Ovary (tissue), 9 donors: ENCODE results near the gene TMEM117. TPM values are rescaled to one million over a fixed set of nuclear protein-coding genes. Genes with fewer than 3 reads are reported as not detected.

Experiments used
- DNase-seq, 5 donors: peaks; one replicate each; pipeline ENCODE4 v3.0.0-alpha.2; 2019 to 2020
- H3K27ac ChIP-seq, 2 donors: fragments of 200-600 bp; one replicate each; pipeline versions ENCODE4 v1.5.1 to v1.8.0; 2019 to 2022
- H3K27me3 ChIP-seq: fragments of 200-600 bp; one replicate; pipeline ENCODE4 v1.8.0; 2022
- H3K36me3 ChIP-seq: fragments of 200-600 bp; sonication (generic); one replicate; pipeline ENCODE4 v1.5.1; 2019
- H3K4me1 ChIP-seq: one replicate; pipeline ENCODE4 v1.8.1; 2013; ENCODE audit warnings: mild to moderate bottlenecking, moderate library complexity; ENCODE audit not compliant: insufficient read depth
- H3K4me3 ChIP-seq: fragments of 200-600 bp; sonication (generic); one replicate; pipeline ENCODE4 v1.5.1; 2017
- H3K9me3 ChIP-seq, 2 donors: fragments of 200-600 bp in 1 of 2; sonication (generic) in 1 of 2; one replicate each; pipeline versions ENCODE4 v1.5.1 to v1.8.1; 2013 to 2019; ENCODE audit warnings: mild to moderate bottlenecking in 1 of 2, moderate library complexity in 1 of 2
- EP300 ChIP-seq: sonication (generic); formaldehyde crosslinking; IDR thresholded peaks from one replicate; pipeline ENCODE4 v1.6.1; 2017; ENCODE audit warnings: antibody characterized with exemption
- POLR2A ChIP-seq: fragments of 450-650 bp; IDR thresholded peaks from one replicate; pipeline ENCODE4 v1.6.1; 2017; ENCODE audit warnings: antibody characterized with exemption, mild to moderate bottlenecking, moderate library complexity
- WGBS, 3 donors: extraction: QIAGEN DNeasy Blood & Tissue Kit in 1 of 3; methylation state at CpG; one replicate each; pipeline versions ENCODE4 v1.1.5 to v1.1.7; 2013 to 2017; 5-methylcytosine and 5-hydroxymethylcytosine counted together
- intact Hi-C, 4 donors: fragments of 100-400 bp; cut with DNase I; formaldehyde crosslinking; loops; one replicate each; pipeline versions ENCODE4 v1.11.0 to v1.15.1; 2022 to 2023
- polyA plus RNA-seq, 2 donors: library from polyadenylated mRNA; stranded (reverse); fragments of 200-250 nt in 1 of 2; fragments of 350-450 nt in 1 of 2; fragmentation: Illumina TruSeq in 1 of 2; extraction: RNeasy Lipid Tissue Mini Kit (QIAGEN cat#74804) in 1 of 2; gene quantifications; one replicate each; pipeline ENCODE4 v1.2.3, GENCODE V29; 2013 to 2014
- total RNA-seq, 7 donors: library from RNA; depleted of rRNA in 2 of 7; stranded (reverse); fragments of >200 nt in 2 of 7; fragmentation: NEBNext Ultra II Directional in 3 of 7; extraction: Animal tissue kit (Norgen Biotek cat#: 25700) in 3 of 7; gene quantifications; one replicate each; pipeline versions ENCODE4 v1.1.0 to v1.2.4, GENCODE V29; 2016 to 2023
- TF ChIP-seq, protein P1 (sequence below), 3 donors: fragments of 450-650 bp in 2 of 3; fragments of 200-600 bp in 1 of 3; IDR thresholded peaks; one replicate each; pipeline versions ENCODE4 v1.5.1 to v1.8.0; 2016 to 2022; ENCODE audit warnings: antibody characterized with exemption in 3 of 3, mild to moderate bottlenecking in 1 of 3
- donor health status: DM: no; HTN: no; CAD: no; lungs with moderate emphysema.
- donor health status: DM: no; HTN: no; CAD: no.
- donor health status: Bipolar disorder and iron deficiency.
- donor health status: DM: yes; HTN: yes; CAD: no.
- donor health status: DM: no; HTN: no; CAD: no.
- donor health status: DM: yes; HTN: yes; CAD: no.

The TMEM117 gene
- total and polyA plus RNA-seq, 9 donors = 3.5 to 19.3 (median 6.3) TPM

DNA sequence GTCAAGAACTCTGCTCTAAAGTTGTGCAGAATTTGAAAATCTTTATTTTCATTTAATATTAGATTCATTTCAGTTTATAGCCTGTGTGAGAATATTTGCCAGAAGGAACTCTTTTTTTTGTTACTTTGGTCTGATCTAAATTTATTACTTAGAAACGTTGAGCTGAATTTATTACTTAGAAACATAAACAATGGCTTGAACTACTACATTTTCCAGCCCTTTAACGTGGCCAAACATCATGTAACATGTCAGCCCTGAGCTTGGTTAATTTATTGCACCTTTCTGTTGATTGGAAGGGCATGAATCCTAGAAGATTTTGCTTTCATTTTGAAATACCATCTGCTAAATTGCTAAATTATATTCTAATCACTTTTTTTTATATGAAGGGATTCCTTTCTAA is 241.4 kb downstream of the TMEM117 start:
- Histone ChIP-seq H3K4me3 (no peak overlapping the region), H3K36me3 (no peaks in the 10 kb centered on the region), H3K4me1 (peaks cover 2% of the 10 kb centered on the region), H3K27me3 (no peaks in the 10 kb centered on the region), H3K27ac (no peak overlapping the region), H3K9me3 (no peaks in the 10 kb centered on the region)
- DNase-seq = no peak
- TF ChIP-seq POLR2A (no peak), EP300 (no peak)
- TF ChIP-seq, protein P1, sequence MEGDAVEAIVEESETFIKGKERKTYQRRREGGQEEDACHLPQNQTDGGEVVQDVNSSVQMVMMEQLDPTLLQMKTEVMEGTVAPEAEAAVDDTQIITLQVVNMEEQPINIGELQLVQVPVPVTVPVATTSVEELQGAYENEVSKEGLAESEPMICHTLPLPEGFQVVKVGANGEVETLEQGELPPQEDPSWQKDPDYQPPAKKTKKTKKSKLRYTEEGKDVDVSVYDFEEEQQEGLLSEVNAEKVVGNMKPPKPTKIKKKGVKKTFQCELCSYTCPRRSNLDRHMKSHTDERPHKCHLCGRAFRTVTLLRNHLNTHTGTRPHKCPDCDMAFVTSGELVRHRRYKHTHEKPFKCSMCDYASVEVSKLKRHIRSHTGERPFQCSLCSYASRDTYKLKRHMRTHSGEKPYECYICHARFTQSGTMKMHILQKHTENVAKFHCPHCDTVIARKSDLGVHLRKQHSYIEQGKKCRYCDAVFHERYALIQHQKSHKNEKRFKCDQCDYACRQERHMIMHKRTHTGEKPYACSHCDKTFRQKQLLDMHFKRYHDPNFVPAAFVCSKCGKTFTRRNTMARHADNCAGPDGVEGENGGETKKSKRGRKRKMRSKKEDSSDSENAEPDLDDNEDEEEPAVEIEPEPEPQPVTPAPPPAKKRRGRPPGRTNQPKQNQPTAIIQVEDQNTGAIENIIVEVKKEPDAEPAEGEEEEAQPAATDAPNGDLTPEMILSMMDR (IDR thresholded peaks at IDR 0.05) = no peak
- intact Hi-C loops = no loop called here
- 0 to 2% (median 1%) methylated on average over 2 of the region's 2 CpGs for WGBS, 3 donors

DNA sequence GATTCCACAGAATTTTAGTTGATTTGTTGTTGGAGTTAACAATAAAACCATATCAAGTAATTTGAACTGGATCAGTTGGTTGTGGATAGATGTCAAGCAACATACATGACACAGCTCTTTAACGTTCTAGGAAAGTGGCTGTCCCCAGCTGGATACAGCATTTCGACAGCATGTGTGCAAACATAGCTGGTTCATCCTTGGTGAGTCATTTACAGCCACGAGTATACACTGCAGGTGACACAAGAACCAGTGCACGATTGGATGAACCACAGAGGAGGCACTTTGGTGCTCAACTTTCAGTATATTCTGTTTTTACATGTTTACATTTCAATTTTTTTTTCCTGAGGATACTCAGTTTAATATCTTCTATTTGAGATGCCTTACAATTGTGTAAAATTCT is 242.4 kb downstream of the TMEM117 start:
- no peak for DNase-seq
- H3K27ac ChIP-seq = no peak overlapping the region
- no peak overlapping the region for H3K4me3 ChIP-seq
- peaks cover 2% of the 10 kb centered on the region for H3K4me1 ChIP-seq
- 32 to 67% (median 64%) methylated on average over 4 of the region's 4 CpGs for WGBS, 3 donors
- no peaks in the 10 kb centered on the region for H3K9me3 ChIP-seq
- no peak for TF ChIP-seq POLR2A
- TF ChIP-seq, protein P1 (IDR thresholded peaks at IDR 0.05) = no peak
- no peak for TF ChIP-seq EP300
- no peaks in the 10 kb centered on the region for H3K36me3 ChIP-seq
- intact Hi-C loops = no loop called here
- H3K27me3 ChIP-seq = no peaks in the 10 kb centered on the region

DNA sequence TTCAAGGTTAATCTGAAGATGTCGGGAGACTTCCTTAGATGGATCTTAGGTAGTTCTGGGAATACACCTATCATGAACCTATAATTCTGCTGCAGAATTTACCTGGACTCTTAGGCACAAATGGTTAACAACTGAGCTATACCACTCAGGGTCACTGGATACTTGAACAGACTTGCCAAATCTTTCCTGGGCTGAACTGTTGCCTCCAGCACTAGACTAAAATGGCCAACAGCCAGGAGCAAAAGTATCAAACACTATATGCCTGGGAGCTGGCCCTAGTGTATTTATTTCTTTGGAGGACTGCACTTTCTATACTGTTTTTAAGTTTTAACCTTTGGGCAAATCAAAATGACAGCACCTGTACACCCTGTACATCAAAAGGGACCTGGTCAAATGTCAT is 252.8 kb downstream of the TMEM117 start:
- Histone ChIP-seq H3K4me3 (no peak overlapping the region), H3K9me3 (no peaks in the 10 kb centered on the region), H3K27ac (no peak overlapping the region), H3K27me3 (no peaks in the 10 kb centered on the region), H3K4me1 (no peaks in the 10 kb centered on the region), H3K36me3 (no peaks in the 10 kb centered on the region)
- DNase-seq = no peak
- intact Hi-C loops = no loop called here
- WGBS, 3 donors = 85 to 94% (median 91%) methylated on average over 1 of the region's 1 CpG
- no peak for TF ChIP-seq POLR2A
- no peak for TF ChIP-seq EP300
- TF ChIP-seq, protein P1 (IDR thresholded peaks at IDR 0.05) = no peak

DNA sequence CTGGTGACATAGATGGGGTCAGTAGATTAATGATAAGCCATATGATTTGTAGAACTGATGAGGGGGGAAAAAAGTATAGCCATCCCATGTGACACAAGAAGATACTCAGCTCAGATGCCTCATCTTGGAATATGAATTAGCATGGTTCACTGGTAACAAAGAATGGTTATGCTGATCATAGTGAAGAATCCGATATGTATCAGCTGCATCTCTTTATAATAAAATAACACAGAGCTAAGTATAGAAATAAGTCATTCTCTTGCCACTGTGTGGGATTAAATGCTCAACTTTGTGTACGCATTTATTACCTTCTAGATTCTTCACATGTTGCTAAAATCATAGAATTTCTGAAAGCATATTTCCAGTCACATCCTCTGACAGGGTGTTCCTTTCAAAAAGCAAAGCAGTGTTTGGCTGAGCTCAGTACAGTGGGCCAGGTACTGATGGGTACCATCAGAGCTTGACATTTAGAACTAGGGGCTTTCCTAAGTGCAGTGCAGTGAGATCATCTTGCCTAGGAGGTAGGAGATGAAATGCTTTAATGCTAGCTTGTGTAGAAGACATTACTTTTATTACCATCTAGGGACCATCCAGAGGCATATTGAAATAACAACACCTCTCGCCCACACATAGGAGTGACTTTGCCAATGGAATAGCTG is 256.2 kb downstream of the TMEM117 start:
- H3K36me3 ChIP-seq = no peaks in the 10 kb centered on the region
- no peaks in the 10 kb centered on the region for H3K9me3 ChIP-seq
- H3K27me3 ChIP-seq = no peaks in the 10 kb centered on the region
- no peaks in the 10 kb centered on the region for H3K4me1 ChIP-seq
- 91 to 98% (median 95%) methylated on average over 3 of the region's 3 CpGs for WGBS, 3 donors
- DNase-seq = no peak
- no peak overlapping the region for H3K4me3 ChIP-seq
- H3K27ac ChIP-seq = no peak overlapping the region
- TF ChIP-seq POLR2A = no peak
- intact Hi-C loops = no loop called here

DNA sequence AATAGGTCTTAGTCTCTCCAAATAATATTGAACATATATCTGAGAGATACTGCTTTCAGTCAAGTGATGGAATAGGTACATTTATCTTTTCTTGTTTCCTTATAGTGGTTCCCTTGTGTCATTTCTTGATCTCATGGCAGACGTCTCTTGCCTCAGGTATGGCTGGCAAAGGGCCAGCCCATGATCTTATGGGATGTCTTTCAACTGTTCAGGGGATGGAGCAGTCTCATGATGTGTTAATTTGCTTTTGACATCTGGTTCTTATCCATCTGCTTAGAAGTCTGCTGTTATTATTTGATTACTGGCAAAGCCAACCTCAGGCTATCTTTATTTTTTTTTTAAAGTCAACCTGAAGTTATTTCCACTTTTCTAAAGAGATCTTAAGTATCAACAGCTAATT is 262.9 kb downstream of the TMEM117 start:
- intact Hi-C loops = no loop called here
- no peak overlapping the region for H3K27ac ChIP-seq
- DNase-seq = no peak
- H3K4me1 ChIP-seq = no peaks in the 10 kb centered on the region
- H3K4me3 ChIP-seq = no peak overlapping the region
- TF ChIP-seq, protein P1 (IDR thresholded peaks at IDR 0.05) = no peak
- TF ChIP-seq POLR2A = no peak
- TF ChIP-seq EP300 = no peak
- no peaks in the 10 kb centered on the region for H3K9me3 ChIP-seq
- 38 to 43% (median 43%) methylated on average over 1 of the region's 1 CpG for WGBS, 3 donors
- no peaks in the 10 kb centered on the region for H3K36me3 ChIP-seq
- H3K27me3 ChIP-seq = no peaks in the 10 kb centered on the region
